Suprapubic skin (tissue), 4 donors: ENCODE data around the gene SHISA9.

Experiments
- EP300 ChIP-seq: sonication (generic); formaldehyde crosslinking; IDR thresholded peaks from one replicate; pipeline ENCODE4 v1.6.1; 2017; ENCODE audit warnings: antibody characterized with exemption
- POLR2A ChIP-seq, 2 donors: fragments of 450-650 bp; IDR thresholded peaks; one replicate each; pipeline ENCODE4 v1.6.1; 2017; ENCODE audit warnings: antibody characterized with exemption in 2 of 2, mild to moderate bottlenecking in 2 of 2, moderate library complexity in 2 of 2
- POLR2AphosphoS5 ChIP-seq, 3 donors: sonication (generic); formaldehyde crosslinking; IDR thresholded peaks; one replicate each; pipeline ENCODE4 v1.6.1; 2017; ENCODE audit warnings: antibody characterized with exemption in 3 of 3
- TF ChIP-seq, protein P1 (sequence below), 2 donors: fragments of 200-600 bp in 1 of 2; fragments of 450-650 bp in 1 of 2; sonication (generic) in 1 of 2; IDR thresholded peaks; one replicate each; pipeline ENCODE4 v1.5.1; 2016 to 2019; ENCODE audit warnings: antibody characterized with exemption in 2 of 2, mild to moderate bottlenecking in 1 of 2, moderate library complexity in 1 of 2

DNA sequence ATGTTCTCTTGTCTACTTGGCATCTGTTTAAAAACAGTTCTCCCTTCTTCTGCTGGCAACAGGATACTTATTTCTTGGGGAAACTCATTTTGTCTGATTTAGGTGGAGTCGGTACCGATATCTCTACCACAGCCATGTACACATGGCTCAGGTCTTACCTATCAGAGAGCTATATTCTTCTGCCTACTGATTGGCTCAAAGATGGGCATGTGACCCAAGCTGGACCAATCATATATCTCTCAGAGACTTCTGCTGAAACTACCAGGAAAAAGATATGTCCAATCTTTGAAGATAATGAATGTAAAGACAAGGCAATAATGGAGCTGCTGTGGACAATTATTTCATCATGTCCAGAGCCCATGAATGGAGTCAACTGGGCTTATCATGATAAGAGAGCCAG, 21.6 kb upstream of the SHISA9 start:
- no peak for TF ChIP-seq POLR2A (IDR thresholded peaks at IDR 0.05)
- TF ChIP-seq, protein P1, sequence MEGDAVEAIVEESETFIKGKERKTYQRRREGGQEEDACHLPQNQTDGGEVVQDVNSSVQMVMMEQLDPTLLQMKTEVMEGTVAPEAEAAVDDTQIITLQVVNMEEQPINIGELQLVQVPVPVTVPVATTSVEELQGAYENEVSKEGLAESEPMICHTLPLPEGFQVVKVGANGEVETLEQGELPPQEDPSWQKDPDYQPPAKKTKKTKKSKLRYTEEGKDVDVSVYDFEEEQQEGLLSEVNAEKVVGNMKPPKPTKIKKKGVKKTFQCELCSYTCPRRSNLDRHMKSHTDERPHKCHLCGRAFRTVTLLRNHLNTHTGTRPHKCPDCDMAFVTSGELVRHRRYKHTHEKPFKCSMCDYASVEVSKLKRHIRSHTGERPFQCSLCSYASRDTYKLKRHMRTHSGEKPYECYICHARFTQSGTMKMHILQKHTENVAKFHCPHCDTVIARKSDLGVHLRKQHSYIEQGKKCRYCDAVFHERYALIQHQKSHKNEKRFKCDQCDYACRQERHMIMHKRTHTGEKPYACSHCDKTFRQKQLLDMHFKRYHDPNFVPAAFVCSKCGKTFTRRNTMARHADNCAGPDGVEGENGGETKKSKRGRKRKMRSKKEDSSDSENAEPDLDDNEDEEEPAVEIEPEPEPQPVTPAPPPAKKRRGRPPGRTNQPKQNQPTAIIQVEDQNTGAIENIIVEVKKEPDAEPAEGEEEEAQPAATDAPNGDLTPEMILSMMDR (IDR thresholded peaks at IDR 0.05) = no peak
- no peak for TF ChIP-seq POLR2AphosphoS5 (IDR thresholded peaks at IDR 0.05)
- no peak for TF ChIP-seq EP300
